ENCODE measurements around the gene SNX4. TPM values are rescaled to one million over a fixed set of nuclear protein-coding genes. Genes with fewer than 3 reads are reported as not detected.

Gene SNX4
- total RNA-seq, 1 donor from 2014 or later: 38.4 TPM

DNA sequence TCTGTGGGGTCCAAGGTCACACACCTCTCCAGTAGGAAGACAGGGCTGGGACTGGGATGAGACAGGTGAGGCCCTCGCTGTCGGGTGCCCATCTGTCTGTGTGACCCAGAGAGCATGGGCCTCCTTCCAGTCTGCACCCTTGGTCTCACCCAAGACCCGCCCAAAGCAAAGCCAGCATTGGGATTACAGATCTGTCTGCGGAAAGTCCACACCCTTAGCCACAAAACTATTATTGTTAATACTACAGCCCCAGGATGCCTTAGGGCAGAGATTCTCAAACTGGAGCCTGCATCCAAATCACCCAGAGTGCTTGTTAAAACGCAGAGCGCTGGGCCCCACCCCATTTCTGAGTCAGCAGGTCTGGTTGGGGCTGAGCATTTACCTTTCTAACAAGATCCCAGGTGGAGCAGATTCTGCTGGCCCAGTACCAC is 86.4 kb downstream of the SNX4 start:
- TF ChIP-seq CTCF (IDR thresholded peaks at IDR 0.05; ENCODE audit: unreplicated experiment): no peak
- Mint-ChIP-seq H3K36me3 (ENCODE audit: insufficient read depth) (no peaks in the 10 kb centered on the region), H3K9me3 (ENCODE audit: low read depth) (no peaks in the 10 kb centered on the region), H3K27me3 (no peaks in the 10 kb centered on the region), H3K4me3 (ENCODE audit: low read depth) (no peak overlapping the region), H3K27ac (no peak overlapping the region), H3K4me1 (ENCODE audit: low read depth) (peaks cover 14% of the 10 kb centered on the region)
- no peak for DNase-seq (ENCODE audit: low spot score, unreplicated experiment)

DNA sequence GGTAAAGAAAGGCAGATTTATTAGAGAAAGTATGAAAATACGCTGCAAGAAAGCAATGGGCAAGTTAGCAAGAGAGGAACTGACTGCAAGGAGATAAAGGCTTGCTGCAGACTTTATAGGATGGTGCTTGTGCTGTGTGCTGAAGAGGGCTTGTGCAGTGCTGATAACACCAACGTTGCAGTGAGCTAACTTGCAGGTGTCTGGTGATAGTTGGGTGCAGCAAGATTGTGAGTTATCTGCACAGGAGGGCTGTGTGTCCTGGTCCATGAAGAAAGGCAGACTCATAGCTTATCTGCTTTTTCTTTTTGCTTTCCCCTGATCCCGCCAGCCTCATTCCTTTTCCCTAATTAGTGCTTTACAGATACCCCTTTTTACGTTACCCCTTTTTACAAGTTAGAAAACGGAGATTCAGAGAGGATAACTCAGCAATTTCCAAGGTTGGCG is 86.9 kb downstream of the SNX4 start:
- Mint-ChIP-seq H3K4me3 (ENCODE audit: low read depth) (no peak overlapping the region), H3K27me3 (no peaks in the 10 kb centered on the region), H3K4me1 (ENCODE audit: low read depth) (peaks cover 9% of the 10 kb centered on the region), H3K9me3 (ENCODE audit: low read depth) (no peaks in the 10 kb centered on the region), H3K27ac (no peak overlapping the region), H3K36me3 (ENCODE audit: insufficient read depth) (no peaks in the 10 kb centered on the region)
- no peak for TF ChIP-seq CTCF (IDR thresholded peaks at IDR 0.05; ENCODE audit: unreplicated experiment)
- DNase-seq (ENCODE audit: low spot score, unreplicated experiment): no peak

DNA sequence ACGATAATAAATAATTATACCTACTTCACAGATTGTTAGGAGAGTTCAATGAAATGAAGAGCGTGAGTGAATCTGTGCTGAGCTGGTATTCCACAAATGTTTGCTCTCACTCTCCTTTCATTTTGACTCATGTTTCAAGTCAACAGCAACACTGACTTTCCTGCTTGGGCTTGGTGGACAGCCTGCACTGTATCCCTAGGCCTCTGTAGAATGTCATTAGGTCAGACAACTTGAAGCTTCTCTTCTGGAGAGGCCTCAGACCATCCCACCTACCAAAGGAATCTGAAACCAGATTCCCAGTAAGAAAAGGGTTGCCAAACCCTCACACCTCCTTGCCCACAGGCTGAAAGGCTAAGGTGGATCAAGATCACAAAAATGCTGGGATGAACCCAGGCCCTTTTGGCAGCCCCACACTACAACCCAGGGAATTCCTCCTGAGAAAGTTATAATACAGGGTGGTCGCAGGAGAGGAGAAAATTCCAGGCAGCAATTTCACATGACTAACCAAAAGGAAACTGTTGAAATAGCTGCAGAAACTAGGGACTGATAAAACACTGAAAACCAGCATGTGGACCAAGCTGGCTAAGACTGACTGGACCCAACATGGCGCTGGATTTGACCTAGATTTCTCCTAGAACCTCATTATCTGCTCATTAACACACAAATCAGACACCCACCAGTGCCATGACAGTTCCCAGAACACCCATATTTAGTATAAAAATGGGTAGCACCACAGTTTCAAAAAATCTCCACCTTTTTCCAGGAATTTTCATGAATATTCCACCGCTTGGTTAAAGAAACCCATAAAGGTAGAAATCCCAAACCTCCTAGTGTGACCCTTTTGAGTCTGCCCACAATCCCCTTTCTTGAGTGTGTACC is 87.9 kb downstream of the SNX4 start:
- H3K4me3 Mint-ChIP-seq (ENCODE audit: low read depth): no peak overlapping the region
- H3K27ac Mint-ChIP-seq: no peak overlapping the region
- H3K27me3 Mint-ChIP-seq: no peaks in the 10 kb centered on the region
- H3K4me1 Mint-ChIP-seq (ENCODE audit: low read depth): peaks cover 3% of the 10 kb centered on the region
- TF ChIP-seq CTCF (IDR thresholded peaks at IDR 0.05; ENCODE audit: unreplicated experiment): no peak
- H3K9me3 Mint-ChIP-seq (ENCODE audit: low read depth): no peaks in the 10 kb centered on the region
- H3K36me3 Mint-ChIP-seq (ENCODE audit: insufficient read depth): no peaks in the 10 kb centered on the region
- no peak for DNase-seq (ENCODE audit: low spot score, unreplicated experiment)

GRCh38 chr3:125431391-125431790 is 88.6 kb downstream of the SNX4 start:
- no peak for DNase-seq (ENCODE audit: low spot score, unreplicated experiment)

More at GRCh38 chr3:125431391-125431790, 88.6 kb downstream of the SNX4 start:
- Mint-ChIP-seq H3K9me3 (ENCODE audit: low read depth) (no peaks in the 10 kb centered on the region), H3K36me3 (ENCODE audit: insufficient read depth) (no peaks in the 10 kb centered on the region), H3K27me3 (no peaks in the 10 kb centered on the region), H3K27ac (no peak overlapping the region), H3K4me3 (ENCODE audit: low read depth) (no peak overlapping the region), H3K4me1 (ENCODE audit: low read depth) (no peaks in the 10 kb centered on the region)
- TF ChIP-seq CTCF (IDR thresholded peaks at IDR 0.05; ENCODE audit: unreplicated experiment): no peak
